Thyroid gland (tissue), 4 donors: Measurements from ENCODE around the gene PCBD2.

Source experiments
- POLR2A ChIP-seq, 2 donors: fragments of 450-650 bp; IDR thresholded peaks; one replicate each; pipeline ENCODE4 v1.6.1; 2017; ENCODE audit warnings: antibody characterized with exemption in 2 of 2, mild to moderate bottlenecking in 2 of 2, moderate library complexity in 1 of 2
- TF ChIP-seq, protein P1 (sequence below), 6 experiments: fragments of 200-600 bp in 3 of 6; fragments of 450-650 bp in 3 of 6; sonication (generic) in 3 of 6; IDR thresholded peaks; one replicate each; pipeline ENCODE4 v1.5.1; 2016 to 2019; ENCODE audit warnings: antibody characterized with exemption in 6 of 6, mild to moderate bottlenecking in 2 of 6, inconsistent platforms in 1 of 6, moderate library complexity in 1 of 6

DNA sequence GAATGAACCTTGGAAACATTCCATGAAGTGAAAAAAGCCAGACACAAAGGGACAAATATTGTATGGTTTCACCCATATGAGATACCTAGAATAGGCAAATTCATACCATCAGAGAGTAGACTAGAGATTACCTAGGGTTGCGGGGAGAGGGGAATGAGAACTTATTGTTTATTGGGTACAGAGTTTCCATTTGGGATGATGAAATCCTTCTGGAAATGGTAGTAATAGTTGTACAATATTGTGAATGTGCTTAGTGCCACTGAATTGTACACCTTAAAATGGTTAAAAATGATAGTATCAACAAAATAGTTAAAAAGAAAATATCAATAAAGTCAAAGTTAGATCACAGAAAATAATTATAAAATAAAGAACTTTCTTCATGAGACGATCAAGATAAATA lies 88.2 kb downstream of the PCBD2 start:
- TF ChIP-seq, protein P1, sequence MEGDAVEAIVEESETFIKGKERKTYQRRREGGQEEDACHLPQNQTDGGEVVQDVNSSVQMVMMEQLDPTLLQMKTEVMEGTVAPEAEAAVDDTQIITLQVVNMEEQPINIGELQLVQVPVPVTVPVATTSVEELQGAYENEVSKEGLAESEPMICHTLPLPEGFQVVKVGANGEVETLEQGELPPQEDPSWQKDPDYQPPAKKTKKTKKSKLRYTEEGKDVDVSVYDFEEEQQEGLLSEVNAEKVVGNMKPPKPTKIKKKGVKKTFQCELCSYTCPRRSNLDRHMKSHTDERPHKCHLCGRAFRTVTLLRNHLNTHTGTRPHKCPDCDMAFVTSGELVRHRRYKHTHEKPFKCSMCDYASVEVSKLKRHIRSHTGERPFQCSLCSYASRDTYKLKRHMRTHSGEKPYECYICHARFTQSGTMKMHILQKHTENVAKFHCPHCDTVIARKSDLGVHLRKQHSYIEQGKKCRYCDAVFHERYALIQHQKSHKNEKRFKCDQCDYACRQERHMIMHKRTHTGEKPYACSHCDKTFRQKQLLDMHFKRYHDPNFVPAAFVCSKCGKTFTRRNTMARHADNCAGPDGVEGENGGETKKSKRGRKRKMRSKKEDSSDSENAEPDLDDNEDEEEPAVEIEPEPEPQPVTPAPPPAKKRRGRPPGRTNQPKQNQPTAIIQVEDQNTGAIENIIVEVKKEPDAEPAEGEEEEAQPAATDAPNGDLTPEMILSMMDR (IDR thresholded peaks at IDR 0.05), result no peak
- no peak for TF ChIP-seq POLR2A (IDR thresholded peaks at IDR 0.05)
